ENCODE data around the gene NOTCH1.

The NOTCH1 gene

GRCh38 chr9:136451221-136451877 is 94.5 kb downstream of the NOTCH1 start:
- H3K36me3 ChIP-seq (ENCODE audit: control insufficient read depth in 1 of 2, insufficient read depth in 2 of 2, low read length in 2 of 2), result peaks cover 78 to 90% of the 10 kb centered on the region in 2 donors
- no peak overlapping the region for H3K27ac ChIP-seq (ENCODE audit: low read length)
- H3K9me3 ChIP-seq (ENCODE audit: control insufficient read depth in 1 of 2, low read length in 2 of 2), result no peaks in the 10 kb centered on the region

GRCh38 chr9:136448655-136449054 is 97.2 kb downstream of the NOTCH1 start:
- H3K36me3 ChIP-seq (ENCODE audit: control insufficient read depth in 1 of 2, insufficient read depth in 2 of 2, low read length in 2 of 2), result peaks cover 74 to 88% of the 10 kb centered on the region in 2 donors
- H3K4me1 ChIP-seq (ENCODE audit: control insufficient read depth in 1 of 2, insufficient read depth in 2 of 2, low read length in 2 of 2), result no peaks in the 10 kb centered on the region
- H3K4me3 ChIP-seq (ENCODE audit: low read depth in 1 of 2, low read length in 2 of 2), result no peak overlapping the region

More at GRCh38 chr9:136451221-136451877, 94.5 kb downstream of the NOTCH1 start:
- H3K4me3 ChIP-seq (ENCODE audit: low read depth in 1 of 2, low read length in 2 of 2), result no peak overlapping the region
- H3K27me3 ChIP-seq (ENCODE audit: low read depth, low read length), result no peaks in the 10 kb centered on the region
- no peaks in the 10 kb centered on the region for H3K4me1 ChIP-seq (ENCODE audit: control insufficient read depth in 1 of 2, insufficient read depth in 2 of 2, low read length in 2 of 2)

GRCh38 chr9:136447173-136447778 is 98.6 kb downstream of the NOTCH1 start:
- Histone ChIP-seq H3K27me3 (ENCODE audit: low read depth, low read length) (no peaks in the 10 kb centered on the region), H3K4me3 (ENCODE audit: low read depth in 1 of 2, low read length in 2 of 2) (no peak overlapping the region), H3K36me3 (ENCODE audit: control insufficient read depth in 1 of 2, insufficient read depth in 2 of 2, low read length in 2 of 2) (peaks cover 81 to 95% of the 10 kb centered on the region in 2 donors), H3K9me3 (ENCODE audit: control insufficient read depth in 1 of 2, low read length in 2 of 2) (no peaks in the 10 kb centered on the region), H3K4me1 (ENCODE audit: control insufficient read depth in 1 of 2, insufficient read depth in 2 of 2, low read length in 2 of 2) (no peaks in the 10 kb centered on the region), H3K27ac (ENCODE audit: low read length) (no peak overlapping the region)

More at GRCh38 chr9:136448655-136449054, 97.2 kb downstream of the NOTCH1 start:
- Histone ChIP-seq H3K27me3 (ENCODE audit: low read depth, low read length) (no peaks in the 10 kb centered on the region), H3K9me3 (ENCODE audit: control insufficient read depth in 1 of 2, low read length in 2 of 2) (no peaks in the 10 kb centered on the region), H3K27ac (ENCODE audit: low read length) (no peak overlapping the region)

GRCh38 chr9:136445799-136446198 is 100.0 kb downstream of the NOTCH1 start:
- Histone ChIP-seq H3K36me3 (ENCODE audit: control insufficient read depth in 1 of 2, insufficient read depth in 2 of 2, low read length in 2 of 2) (peaks cover 83 to 97% of the 10 kb centered on the region in 2 donors), H3K4me1 (ENCODE audit: control insufficient read depth in 1 of 2, insufficient read depth in 2 of 2, low read length in 2 of 2) (no peaks in the 10 kb centered on the region), H3K27ac (ENCODE audit: low read length) (no peak overlapping the region), H3K4me3 (ENCODE audit: low read depth in 1 of 2, low read length in 2 of 2) (no peak overlapping the region), H3K9me3 (ENCODE audit: control insufficient read depth in 1 of 2, low read length in 2 of 2) (no peaks in the 10 kb centered on the region), H3K27me3 (ENCODE audit: low read depth, low read length) (no peaks in the 10 kb centered on the region)
